Stimulated activated CD4-positive, alpha-beta T cell treated with anti-CD3 and anti-CD28 coated beads, Interleukin-1b, Interleukin-23, amount 100 ng/mL, for 1 hour (primary cell): Measurements from ENCODE around the gene BSG.
"Not testable (repeated sequence)": the region's sequence is repeated elsewhere in the genome, so short reads cannot be mapped to it uniquely, and the experiment has no call there.

Source experiments
- DNase-seq, 2 donors: peaks; one replicate each; pipeline ENCODE4 v3.0.0-alpha.2; 2020; ENCODE audit warnings: low read depth in 2 of 2

BSG gene

GRCh38 chr19:588093-588740, 15.8 kb downstream of the BSG start:
- peak in 1 of 2 donors; percentile 38 for DNase-seq

DNA sequence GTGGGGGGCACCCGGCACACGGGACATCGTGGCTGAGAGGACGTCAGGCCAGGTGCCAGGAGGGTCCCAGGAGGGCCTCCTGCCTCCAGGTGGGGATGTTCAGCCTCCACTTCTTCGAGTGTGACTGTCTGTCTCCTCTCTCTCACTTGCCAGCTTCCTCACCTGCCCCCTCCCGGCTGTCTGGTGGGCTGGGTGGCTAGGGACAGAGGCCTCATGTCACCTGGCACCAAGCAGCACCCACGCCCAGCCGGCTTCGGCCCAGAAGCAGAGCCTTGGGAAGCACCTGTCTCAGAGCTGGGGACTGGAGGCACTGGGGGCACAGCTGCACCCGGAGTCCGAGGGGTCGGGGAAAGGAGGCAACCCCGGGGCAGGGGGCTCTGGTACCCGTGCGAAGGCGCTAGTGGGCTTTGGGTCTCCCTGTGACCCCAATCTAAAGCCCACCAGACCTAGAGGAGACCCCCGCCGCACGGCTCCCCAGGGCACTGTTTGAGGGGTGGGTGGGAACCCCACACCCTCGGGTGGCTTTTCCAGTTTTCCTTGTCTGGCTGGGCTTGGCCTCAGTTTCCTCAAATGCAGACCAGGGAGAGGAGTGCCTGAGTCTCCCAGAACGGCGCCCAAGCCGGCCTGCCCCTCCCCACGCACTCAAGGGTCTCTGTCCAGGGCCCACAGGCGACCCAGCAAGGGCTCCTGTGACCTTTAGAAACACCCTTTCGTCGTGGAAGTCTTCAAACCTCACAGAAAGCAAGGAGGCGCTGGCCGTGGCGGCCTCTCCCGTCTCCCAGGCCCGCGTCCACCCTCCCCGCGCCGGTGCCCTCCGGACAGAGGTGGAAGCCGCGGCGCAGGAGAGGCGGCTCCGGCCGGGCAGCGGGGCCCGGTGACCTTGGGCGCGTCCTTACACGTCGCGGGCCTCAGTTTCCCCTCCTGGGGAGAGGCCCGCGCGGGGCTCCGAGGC, 16.6 kb downstream of the BSG start:
- DNase-seq = no peak

- DNase-seq = no peak
Observed at GRCh38 chr19:589693-590395, 17.4 kb downstream of the BSG start, which contains the start of gene HCN2. TSS of gene HCN2 (plus strand) at chr19:589881. CDS start at chr19:589946, 65 bp downstream.

- no peak for DNase-seq
Observed at GRCh38 chr19:590396-590745, 18.0 kb downstream of the BSG start.

- DNase-seq = no peak
Observed at GRCh38 chr19:590750-591098, 18.3 kb downstream of the BSG start.

DNA sequence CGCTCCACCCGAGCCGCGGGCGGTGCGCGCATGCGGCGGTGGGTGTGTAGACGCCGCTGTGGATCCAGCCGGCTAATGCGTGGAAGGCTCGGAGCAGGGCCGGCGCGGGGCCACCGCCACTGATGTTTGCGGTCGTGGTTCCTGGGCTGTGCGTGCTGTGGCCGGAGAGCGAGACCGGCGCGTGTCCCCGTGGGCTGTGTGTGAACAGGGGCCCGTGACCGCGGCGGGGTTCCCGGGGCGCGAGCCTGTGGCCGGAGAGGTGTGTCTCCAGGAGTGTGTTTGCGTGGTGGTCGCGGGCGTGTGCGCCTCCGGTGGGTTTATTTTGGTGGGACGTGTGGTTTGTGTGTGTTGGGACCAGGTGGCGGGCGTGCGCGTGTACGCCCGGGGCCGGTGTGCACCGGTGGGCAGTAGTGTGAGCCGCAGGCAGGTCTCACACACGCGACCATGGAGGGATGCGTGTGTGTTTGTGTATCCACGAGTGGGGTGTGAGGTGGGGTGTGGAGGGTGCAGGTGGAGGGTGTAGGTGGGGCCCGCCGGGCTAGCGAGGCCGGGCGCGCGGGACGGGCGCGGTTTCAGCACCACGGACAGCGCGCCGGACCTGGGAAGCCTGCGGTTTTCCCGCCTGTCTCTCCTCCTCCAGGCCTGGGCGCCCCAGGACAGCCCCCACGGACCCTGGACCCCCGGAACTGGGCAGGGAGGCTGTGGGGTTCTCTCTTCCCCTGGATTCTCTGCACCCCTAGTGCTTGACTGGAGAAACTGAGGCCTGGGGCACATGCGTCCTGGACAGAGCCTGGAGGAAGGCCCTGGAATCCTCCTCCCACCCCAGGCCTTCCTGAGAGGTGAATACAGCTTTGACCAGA, 18.9 kb downstream of the BSG start:
- DNase-seq = no peak

- DNase-seq = no peak
Observed at GRCh38 chr19:592101-592500, 19.7 kb downstream of the BSG start.

DNA sequence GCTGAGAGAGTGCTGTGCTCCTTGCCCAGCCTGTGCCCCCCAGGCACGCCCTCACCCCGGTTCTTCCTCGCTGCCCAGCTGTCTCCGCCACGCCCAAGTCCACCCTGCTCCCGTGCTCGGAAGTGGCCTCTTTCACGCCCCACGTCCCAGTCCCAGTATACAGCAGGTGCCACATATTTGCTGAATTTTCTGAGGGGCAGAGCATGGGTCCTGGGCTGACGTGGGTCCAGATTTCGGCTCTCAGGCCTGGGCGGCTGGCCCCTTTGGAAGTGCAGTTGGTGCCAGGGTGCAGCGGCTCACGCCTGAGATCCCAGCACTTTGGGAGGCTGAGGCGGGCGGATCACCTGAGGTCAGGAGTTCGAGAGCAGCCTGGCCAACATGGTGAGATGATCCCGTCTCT, 20.7 kb downstream of the BSG start:
- no peak for DNase-seq

DNA sequence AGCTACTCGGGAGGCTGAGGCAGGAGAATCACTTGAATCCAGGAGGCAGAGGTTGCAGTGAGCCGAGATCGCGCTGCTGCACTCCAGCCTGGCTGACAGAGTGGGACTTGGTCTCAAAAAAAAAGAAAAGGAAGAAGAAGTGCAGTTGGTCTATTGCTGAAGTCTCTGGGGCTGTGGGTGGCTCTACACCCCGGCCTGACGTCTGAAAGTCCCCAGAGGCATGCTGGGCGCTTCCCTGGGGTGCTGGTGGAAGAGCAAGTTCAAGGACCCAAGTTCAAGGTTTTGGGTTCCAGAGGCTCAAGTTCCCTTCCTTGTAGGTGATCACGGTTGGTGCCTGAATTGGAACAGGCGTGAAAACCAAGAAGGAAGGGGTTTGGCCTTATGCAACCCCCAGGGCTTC, 21.1 kb downstream of the BSG start:
- DNase-seq = no peak

DNA sequence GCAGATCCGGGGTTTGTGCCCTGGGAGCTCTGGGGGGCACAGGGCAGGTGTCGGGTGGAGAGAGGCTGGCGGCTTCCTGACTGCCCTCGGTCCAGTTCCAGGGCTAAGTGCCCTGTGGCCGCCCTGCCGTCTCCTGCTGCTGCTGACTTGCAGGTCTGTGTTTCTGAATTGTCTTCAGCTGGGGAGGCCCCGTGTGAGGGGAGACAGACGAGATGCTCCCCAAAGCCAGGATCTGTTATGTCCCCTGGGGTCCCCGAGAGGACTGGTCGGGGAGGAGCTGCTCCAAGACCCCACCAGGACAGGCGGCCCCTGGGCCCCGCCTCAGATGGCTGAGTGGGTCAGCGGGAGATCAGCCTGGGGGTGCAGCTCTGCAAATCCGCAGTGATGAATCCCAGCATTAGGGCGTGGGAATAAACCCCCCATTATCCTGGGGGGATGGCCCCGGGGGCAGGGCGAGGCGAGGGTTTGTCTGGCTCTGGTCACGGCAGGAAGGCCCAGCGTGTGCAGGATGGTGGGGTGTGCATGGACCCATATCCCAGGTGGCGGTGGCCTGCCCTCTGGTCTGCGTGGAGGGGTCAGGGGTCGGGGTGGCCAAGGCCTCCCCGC, 22.0 kb downstream of the BSG start:
- no peak for DNase-seq

DNA sequence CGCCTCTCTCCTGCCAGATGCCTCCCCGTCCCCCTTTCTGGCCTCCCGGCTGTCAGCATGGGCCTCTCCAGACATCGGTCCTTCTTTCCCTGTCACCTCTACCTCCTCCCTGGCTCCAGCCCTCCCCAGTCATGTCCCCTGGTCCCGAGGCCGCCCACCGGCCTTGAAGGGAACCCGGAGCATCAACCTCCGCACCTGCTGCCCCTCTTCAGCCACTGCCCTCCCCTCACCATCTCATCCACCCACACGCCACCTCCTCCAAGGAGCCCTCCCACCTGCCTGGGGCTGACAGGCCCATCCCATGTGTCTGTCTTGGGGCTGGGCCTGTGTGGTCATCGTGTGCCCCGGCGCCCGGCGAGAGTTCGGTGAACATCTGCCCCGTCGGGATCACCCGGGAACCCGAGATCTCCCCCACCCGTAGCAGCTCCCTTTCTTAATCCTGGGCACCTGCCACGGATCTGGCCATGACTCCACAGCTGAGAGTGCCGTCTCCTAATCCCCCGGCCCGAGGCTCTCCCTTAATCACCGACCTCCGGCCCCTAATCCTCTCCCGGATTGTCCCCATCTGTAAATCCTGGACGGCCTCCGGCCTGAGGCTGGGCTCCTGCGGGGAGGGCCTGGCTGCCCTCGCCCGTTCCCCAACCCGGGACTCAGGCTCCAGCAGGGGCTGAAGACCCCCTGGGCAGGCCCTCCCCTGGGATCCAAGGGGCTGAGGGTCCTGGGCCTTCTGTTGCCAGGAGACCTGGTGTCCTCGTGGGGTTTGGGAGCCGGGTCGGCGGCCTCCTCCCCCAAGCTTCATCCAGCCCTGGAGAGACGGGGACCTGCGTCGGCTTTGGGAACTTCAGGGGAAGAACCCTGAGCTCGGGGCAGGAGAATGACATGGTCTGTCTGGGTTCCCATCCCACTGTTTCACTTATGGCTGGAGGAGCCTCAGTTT, 23.2 kb downstream of the BSG start:
- DNase-seq = no peak

GRCh38 chr19:596263-596655, 23.9 kb downstream of the BSG start:
- no peak for DNase-seq

DNA sequence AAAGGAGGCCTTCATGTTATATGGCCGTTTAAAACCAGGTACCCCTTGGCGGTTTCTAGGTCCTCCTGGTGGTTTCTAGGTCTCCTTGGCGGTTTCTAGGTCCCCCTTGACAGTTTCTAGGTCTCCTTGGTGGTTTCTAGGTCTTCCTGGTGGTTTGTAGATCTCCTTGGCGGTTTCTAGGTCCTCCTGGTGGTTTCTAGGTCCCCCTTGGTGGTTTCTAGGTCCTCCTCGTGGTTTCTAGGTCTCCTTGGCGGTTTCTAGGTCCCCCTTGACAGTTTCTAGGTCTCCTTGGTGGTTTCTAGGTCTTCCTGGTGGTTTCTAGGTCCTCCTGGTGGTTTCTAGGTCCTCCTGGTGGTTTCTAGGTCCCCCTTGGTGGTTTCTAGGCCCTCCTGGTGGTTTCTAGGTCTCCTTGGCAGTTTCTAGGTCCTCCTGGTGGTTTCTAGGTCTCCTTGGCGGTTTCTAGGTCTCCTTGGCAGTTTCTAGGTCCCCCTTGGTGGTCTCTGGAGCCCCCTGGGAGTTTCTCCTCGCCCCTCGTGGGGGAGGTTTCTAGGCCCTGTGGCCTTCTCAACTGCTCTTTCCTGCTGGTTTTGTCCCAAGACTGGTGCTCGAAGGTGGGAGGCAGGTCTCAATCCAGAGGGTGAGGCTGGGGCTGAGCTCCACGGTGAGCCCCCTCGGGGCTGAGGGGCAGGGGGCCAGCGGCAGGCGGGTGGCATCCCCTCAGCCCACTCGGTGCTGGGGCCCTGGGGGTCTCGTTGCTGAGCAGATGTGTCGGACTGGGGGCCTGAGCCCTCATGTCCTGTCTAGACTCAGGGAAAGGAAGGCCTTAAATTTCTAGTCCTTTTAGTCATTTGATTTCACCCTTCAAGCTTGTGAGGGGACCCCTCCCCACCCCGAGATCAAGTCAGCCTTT, 25.3 kb downstream of the BSG start:
- DNase-seq = no peak

DNA sequence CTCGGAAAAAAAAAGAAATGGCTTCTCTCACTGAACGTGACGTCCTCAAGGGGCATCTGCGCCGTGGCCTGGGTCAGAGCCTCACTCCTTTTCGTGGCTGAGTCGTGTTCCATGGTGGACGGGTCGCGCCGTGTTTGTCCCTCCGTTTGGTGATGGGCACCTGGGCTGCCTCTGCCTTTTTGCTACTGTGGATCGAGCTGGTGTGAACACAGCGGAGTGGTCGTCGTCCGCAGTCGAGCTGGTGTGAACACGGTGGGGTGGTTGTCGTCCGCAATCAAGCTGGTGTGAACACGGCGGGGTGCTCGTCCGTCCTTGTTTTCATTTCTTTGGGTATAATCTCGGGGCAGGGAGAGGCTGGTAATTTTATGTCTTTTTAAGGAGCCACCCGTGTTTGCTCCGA, 28.9 kb downstream of the BSG start:
- no peak for DNase-seq

GRCh38 chr19:601790-602189, 29.4 kb downstream of the BSG start:
- DNase-seq = no peak

GRCh38 chr19:602391-603301, 30.2 kb downstream of the BSG start:
- no peak for DNase-seq

GRCh38 chr19:603302-603639, 30.9 kb downstream of the BSG start:
- not testable (repeated sequence) for DNase-seq

DNA sequence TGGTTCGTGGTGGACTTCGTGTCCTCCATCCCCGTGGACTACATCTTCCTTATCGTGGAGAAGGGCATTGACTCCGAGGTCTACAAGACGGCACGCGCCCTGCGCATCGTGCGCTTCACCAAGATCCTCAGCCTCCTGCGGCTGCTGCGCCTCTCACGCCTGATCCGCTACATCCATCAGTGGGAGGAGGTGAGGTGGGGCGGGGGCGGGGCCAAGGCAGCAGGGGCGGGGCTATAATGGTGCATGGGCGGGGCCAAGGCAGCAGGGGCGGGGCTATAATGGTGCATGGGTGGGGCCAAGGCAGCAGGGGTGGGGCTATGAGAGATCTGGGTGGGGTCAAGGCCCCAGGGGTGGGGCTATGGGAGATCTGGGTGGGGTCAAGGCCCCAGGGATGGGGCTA, 31.4 kb downstream of the BSG start:
- DNase-seq = not testable (repeated sequence)
